NCI-H2107 treated with DMSO at 0.1 percent for 48 hours (cell line): ENCODE results near the gene LGALS9C.
"Not testable (repeated sequence)": the region's sequence is repeated elsewhere in the genome, so short reads cannot be mapped to it uniquely, and the experiment has no call there.

ENCODE experiments used
- DNase-seq: peaks from one replicate; lab custom pipeline; 2025; ENCODE audit not compliant: unreplicated experiment; lab: John Stamatoyannopoulos, UW

Gene LGALS9C

GRCh38 chr17:18528435-18528834 is 51.8 kb downstream of the LGALS9C start:
- not testable (repeated sequence) for DNase-seq

- not testable (repeated sequence) for DNase-seq
Measured at GRCh38 chr17:18528899-18529500, 52.4 kb downstream of the LGALS9C start.

GRCh38 chr17:18530405-18530804 is 53.8 kb downstream of the LGALS9C start:
- DNase-seq, result not testable (repeated sequence)

- DNase-seq, result not testable (repeated sequence)
Measured at GRCh38 chr17:18542234-18542633, 65.6 kb downstream of the LGALS9C start.

- DNase-seq, result not testable (repeated sequence)
Measured at GRCh38 chr17:18542907-18543306, 66.3 kb downstream of the LGALS9C start.
